ENCODE results near the gene PSME2.

DNA sequence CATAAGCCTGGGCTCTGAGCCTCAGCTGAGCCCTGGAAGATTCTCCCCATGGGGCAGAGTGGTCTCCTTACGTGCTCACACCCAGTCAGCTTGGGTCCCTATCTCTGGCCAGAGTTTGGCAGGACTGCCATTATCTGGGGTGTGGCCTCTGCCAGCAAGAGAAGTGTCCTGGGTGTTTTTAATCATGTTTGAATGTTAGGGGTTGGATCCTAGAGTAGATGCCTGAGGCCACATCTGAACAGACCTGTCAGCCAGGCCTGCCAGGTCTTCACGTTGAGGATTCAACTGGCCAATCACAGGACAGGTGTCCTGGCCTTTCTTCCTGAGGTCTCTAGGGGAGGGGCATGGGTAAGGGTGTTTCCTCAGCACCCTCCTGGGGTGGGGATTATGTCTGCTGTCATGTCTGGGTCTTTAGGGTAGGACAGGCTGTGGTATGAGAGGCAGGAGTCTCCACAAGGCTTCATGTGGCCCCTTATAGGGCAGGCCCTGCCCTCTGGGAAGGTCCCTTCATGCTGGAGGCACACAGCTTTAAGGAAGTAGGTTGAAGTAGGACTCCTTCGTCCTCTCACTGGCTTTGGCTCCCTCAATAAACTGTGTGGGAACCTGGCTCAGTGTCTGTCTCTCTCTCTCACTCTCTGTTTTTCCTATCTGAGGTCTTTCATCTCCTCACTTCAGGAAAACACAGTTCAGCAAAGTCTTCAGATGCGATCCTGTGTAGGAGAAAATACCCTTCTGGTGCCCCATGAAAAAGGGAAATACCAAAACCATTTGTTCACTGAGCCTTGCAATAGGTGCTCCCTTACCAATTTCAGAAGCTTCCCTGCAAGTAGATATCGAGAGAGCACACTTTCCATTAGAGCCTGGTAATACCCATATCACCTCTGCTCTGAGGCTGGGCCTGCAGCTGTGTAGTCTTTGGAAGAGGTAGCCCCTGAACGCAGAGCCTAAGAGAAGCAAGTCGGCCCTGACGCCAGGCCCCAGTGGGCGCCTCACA lies 22.7 kb downstream of the PSME2 start:
- no peak for TF ChIP-seq ZNF146 (CRISPR knock-in tag; IDR thresholded peaks at IDR 0.05; ENCODE audit: unreplicated experiment)
- TF ChIP-seq, protein P1, sequence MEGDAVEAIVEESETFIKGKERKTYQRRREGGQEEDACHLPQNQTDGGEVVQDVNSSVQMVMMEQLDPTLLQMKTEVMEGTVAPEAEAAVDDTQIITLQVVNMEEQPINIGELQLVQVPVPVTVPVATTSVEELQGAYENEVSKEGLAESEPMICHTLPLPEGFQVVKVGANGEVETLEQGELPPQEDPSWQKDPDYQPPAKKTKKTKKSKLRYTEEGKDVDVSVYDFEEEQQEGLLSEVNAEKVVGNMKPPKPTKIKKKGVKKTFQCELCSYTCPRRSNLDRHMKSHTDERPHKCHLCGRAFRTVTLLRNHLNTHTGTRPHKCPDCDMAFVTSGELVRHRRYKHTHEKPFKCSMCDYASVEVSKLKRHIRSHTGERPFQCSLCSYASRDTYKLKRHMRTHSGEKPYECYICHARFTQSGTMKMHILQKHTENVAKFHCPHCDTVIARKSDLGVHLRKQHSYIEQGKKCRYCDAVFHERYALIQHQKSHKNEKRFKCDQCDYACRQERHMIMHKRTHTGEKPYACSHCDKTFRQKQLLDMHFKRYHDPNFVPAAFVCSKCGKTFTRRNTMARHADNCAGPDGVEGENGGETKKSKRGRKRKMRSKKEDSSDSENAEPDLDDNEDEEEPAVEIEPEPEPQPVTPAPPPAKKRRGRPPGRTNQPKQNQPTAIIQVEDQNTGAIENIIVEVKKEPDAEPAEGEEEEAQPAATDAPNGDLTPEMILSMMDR (IDR thresholded peaks at IDR 0.05 in 2 of 3, conservative IDR thresholded peaks at IDR 0.05 in 1 of 3; ENCODE audit: insufficient read depth in 2 of 3, low read depth in 1 of 3, low read length in 3 of 3): no peak
- no peak for TF ChIP-seq ELK1 (CRISPR knock-in tag; IDR thresholded peaks at IDR 0.05)
- no peak for TF ChIP-seq BCL6 (CRISPR knock-in tag; IDR thresholded peaks at IDR 0.05)
- TF ChIP-seq SREBF2 (CRISPR knock-in tag; IDR thresholded peaks at IDR 0.05): no peak
- no peak for TF ChIP-seq JUND (IDR thresholded peaks at IDR 0.05; ENCODE audit: borderline replicate concordance, low read depth, low read length)
- TF ChIP-seq JUND (tag; IDR thresholded peaks at IDR 0.05; ENCODE audit: borderline replicate concordance, low read depth, low read length): no peak

Data from K562 (cell line).